Body of pancreas (tissue), 4 donors: ENCODE measurements around the gene RNF113B.

ENCODE experiments used
- CTCF ChIP-seq, 7 experiments: fragments of 450-650 bp in 4 of 7; fragments of 200-600 bp in 3 of 7; sonication (generic) in 3 of 7; IDR thresholded peaks; one replicate each; pipeline ENCODE4 v1.5.1; 2016 to 2019; ENCODE audit warnings: antibody characterized with exemption in 7 of 7
- POLR2A ChIP-seq, 3 donors: fragments of 450-650 bp; IDR thresholded peaks; one replicate each; pipeline ENCODE4 v1.6.1; 2016; ENCODE audit warnings: antibody characterized with exemption in 3 of 3, mild to moderate bottlenecking in 2 of 3

GRCh38 chr13:98213354-98213753 lies 36.3 kb upstream of the RNF113B start:
- no peak for TF ChIP-seq POLR2A (IDR thresholded peaks at IDR 0.05)
- TF ChIP-seq CTCF (IDR thresholded peaks at IDR 0.05): no peak
